NCI-H2029 (cell line): Measurements from ENCODE around the gene MYO18A.
A peak's percentile ranks its signal among the peaks of the same experiment; 100 is the strongest.

Experiments
- DNase-seq: peaks from one replicate; lab custom pipeline; 2025; lab: John Stamatoyannopoulos, UW

The MYO18A gene

GRCh38 chr17:29080323-29080722, 99.9 kb downstream of the MYO18A start:
- DNase-seq = no peak

GRCh38 chr17:29079887-29080286, 100.3 kb downstream of the MYO18A start:
- no peak for DNase-seq

GRCh38 chr17:29079433-29079832, 100.8 kb downstream of the MYO18A start:
- no peak for DNase-seq

- peak; percentile 24 for DNase-seq
These were observed 101.8 kb downstream of the MYO18A start for GRCh38 chr17:29078183-29079045.

GRCh38 chr17:29077320-29077719, 102.9 kb downstream of the MYO18A start:
- DNase-seq = no peak

GRCh38 chr17:29076722-29077121, 103.5 kb downstream of the MYO18A start:
- no peak for DNase-seq

GRCh38 chr17:29076087-29076486, 104.1 kb downstream of the MYO18A start:
- no peak for DNase-seq

GRCh38 chr17:29074488-29074887, 105.7 kb downstream of the MYO18A start:
- DNase-seq = no peak

- DNase-seq = no peak
These were observed 106.7 kb downstream of the MYO18A start for GRCh38 chr17:29073520-29073919.

- DNase-seq = no peak
These were observed 107.2 kb downstream of the MYO18A start for GRCh38 chr17:29073045-29073444.

GRCh38 chr17:29071303-29071702, 108.9 kb downstream of the MYO18A start:
- no peak for DNase-seq

- no peak for DNase-seq
These were observed 109.4 kb downstream of the MYO18A start for GRCh38 chr17:29070781-29071180.

GRCh38 chr17:29070308-29070707, 109.9 kb downstream of the MYO18A start:
- DNase-seq = no peak

GRCh38 chr17:29069526-29070041, 110.6 kb downstream of the MYO18A start:
- DNase-seq = peak; percentile 88

- DNase-seq = no peak
These were observed 111.4 kb downstream of the MYO18A start for GRCh38 chr17:29068818-29069217.

- no peak for DNase-seq
These were observed 113.6 kb downstream of the MYO18A start for GRCh38 chr17:29066606-29067005.

- no peak for DNase-seq
These were observed 114.2 kb downstream of the MYO18A start for GRCh38 chr17:29066047-29066446.

GRCh38 chr17:29063992-29064391, 116.2 kb downstream of the MYO18A start:
- DNase-seq = no peak

GRCh38 chr17:29062215-29062614, 118.0 kb downstream of the MYO18A start:
- no peak for DNase-seq

- no peak for DNase-seq
These were observed 119.2 kb downstream of the MYO18A start for GRCh38 chr17:29061036-29061435.

GRCh38 chr17:29060475-29060874, 119.7 kb downstream of the MYO18A start:
- no peak for DNase-seq

GRCh38 chr17:29059281-29059680, 120.9 kb downstream of the MYO18A start:
- peak; percentile 55 for DNase-seq

GRCh38 chr17:29058391-29058790, 121.8 kb downstream of the MYO18A start:
- DNase-seq = no peak

GRCh38 chr17:29057361-29057760, 122.8 kb downstream of the MYO18A start:
- no peak for DNase-seq
